ENCODE results near the gene SNX25. TPM values are rescaled to one million over a fixed set of nuclear protein-coding genes. Genes with fewer than 3 reads are reported as not detected.

The SNX25 gene
- total RNA-seq, 1 donor from 2014 or later = 10.9 TPM

- Mint-ChIP-seq H3K9me3 (peaks cover 4% of the 10 kb centered on the region), H3K4me1 (peaks cover 8% of the 10 kb centered on the region), H3K4me3 (no peak overlapping the region), H3K36me3 (peaks cover 6% of the 10 kb centered on the region), H3K27ac (no peak overlapping the region), H3K27me3 (ENCODE audit: low read depth) (no peaks in the 10 kb centered on the region)
- TF ChIP-seq, protein P1, sequence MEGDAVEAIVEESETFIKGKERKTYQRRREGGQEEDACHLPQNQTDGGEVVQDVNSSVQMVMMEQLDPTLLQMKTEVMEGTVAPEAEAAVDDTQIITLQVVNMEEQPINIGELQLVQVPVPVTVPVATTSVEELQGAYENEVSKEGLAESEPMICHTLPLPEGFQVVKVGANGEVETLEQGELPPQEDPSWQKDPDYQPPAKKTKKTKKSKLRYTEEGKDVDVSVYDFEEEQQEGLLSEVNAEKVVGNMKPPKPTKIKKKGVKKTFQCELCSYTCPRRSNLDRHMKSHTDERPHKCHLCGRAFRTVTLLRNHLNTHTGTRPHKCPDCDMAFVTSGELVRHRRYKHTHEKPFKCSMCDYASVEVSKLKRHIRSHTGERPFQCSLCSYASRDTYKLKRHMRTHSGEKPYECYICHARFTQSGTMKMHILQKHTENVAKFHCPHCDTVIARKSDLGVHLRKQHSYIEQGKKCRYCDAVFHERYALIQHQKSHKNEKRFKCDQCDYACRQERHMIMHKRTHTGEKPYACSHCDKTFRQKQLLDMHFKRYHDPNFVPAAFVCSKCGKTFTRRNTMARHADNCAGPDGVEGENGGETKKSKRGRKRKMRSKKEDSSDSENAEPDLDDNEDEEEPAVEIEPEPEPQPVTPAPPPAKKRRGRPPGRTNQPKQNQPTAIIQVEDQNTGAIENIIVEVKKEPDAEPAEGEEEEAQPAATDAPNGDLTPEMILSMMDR (IDR thresholded peaks at IDR 0.05; ENCODE audit: unreplicated experiment) = no peak
- DNase-seq (ENCODE audit: low spot score in 2 of 2, unreplicated experiment in 2 of 2) = no peak
Measured at GRCh38 chr4:185272245-185272644, 62.8 kb downstream of the SNX25 start.

DNA sequence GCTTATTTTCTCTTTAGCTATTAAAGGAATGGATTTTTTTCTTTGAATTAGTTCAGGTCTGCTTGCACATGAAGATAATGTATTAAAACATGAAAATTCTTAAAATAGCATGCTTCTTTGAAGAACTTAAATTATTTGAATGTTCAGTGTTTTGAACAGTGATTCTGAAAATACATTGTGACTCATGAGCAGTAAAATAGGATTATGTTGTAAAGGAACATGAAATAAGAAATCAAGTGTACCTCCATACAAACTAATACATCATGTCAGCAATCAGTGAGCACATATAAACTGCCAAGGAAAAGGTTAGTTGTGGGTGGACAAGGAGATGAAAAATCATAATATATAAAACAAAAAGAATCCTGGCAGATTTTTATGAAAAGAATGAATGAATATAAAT, 66.1 kb downstream of the SNX25 start:
- Mint-ChIP-seq H3K36me3 (peaks cover 4% of the 10 kb centered on the region), H3K9me3 (peaks cover 4% of the 10 kb centered on the region), H3K27me3 (ENCODE audit: low read depth) (no peaks in the 10 kb centered on the region), H3K4me1 (peaks cover 16% of the 10 kb centered on the region), H3K27ac (no peak overlapping the region), H3K4me3 (no peak overlapping the region)
- no peak for DNase-seq (ENCODE audit: low spot score in 2 of 2, unreplicated experiment in 2 of 2)
- TF ChIP-seq, protein P1 (IDR thresholded peaks at IDR 0.05; ENCODE audit: unreplicated experiment) = no peak

- no peak for DNase-seq (ENCODE audit: low spot score in 2 of 2, unreplicated experiment in 2 of 2)
- Mint-ChIP-seq H3K27ac (no peak overlapping the region), H3K9me3 (peaks cover 4% of the 10 kb centered on the region), H3K4me3 (no peak overlapping the region), H3K36me3 (peaks cover 4% of the 10 kb centered on the region), H3K27me3 (ENCODE audit: low read depth) (no peaks in the 10 kb centered on the region), H3K4me1 (peaks cover 21% of the 10 kb centered on the region)
- TF ChIP-seq, protein P1 (IDR thresholded peaks at IDR 0.05; ENCODE audit: unreplicated experiment) = no peak
Measured at GRCh38 chr4:185276036-185276435, 66.6 kb downstream of the SNX25 start.

GRCh38 chr4:185278716-185279115, 69.3 kb downstream of the SNX25 start:
- H3K27me3 Mint-ChIP-seq (ENCODE audit: low read depth) = no peaks in the 10 kb centered on the region
- no peak overlapping the region for H3K27ac Mint-ChIP-seq
- peaks cover 4% of the 10 kb centered on the region for H3K36me3 Mint-ChIP-seq
- H3K9me3 Mint-ChIP-seq = peaks cover 4% of the 10 kb centered on the region
- TF ChIP-seq, protein P1 (IDR thresholded peaks at IDR 0.05; ENCODE audit: unreplicated experiment) = no peak
- H3K4me1 Mint-ChIP-seq = peaks cover 22% of the 10 kb centered on the region
- no peak for DNase-seq (ENCODE audit: low spot score in 2 of 2, unreplicated experiment in 2 of 2)
- no peak overlapping the region for H3K4me3 Mint-ChIP-seq

DNA sequence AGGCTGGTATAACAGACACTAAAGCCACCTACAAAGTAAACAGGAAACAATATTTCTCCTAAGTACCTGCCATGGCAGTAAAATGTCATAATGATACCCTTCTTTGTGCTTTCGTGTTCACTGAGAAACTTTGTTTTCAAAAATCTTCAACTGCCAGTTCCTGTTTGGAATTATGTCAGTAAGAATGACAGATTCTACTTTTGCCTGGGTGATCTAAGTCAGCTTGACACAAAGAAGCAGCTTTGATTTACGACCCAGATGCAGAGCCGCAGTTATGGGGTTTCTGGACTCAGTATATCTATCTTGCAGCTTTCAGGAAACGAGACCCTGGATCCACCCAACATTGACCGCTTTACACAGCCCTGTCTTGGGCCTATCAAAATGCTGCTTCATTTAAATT, 71.2 kb downstream of the SNX25 start:
- no peak for DNase-seq (ENCODE audit: low spot score in 2 of 2, unreplicated experiment in 2 of 2)
- Mint-ChIP-seq H3K27ac (no peak overlapping the region), H3K4me3 (no peak overlapping the region), H3K36me3 (peaks cover 4% of the 10 kb centered on the region), H3K4me1 (peaks cover 20% of the 10 kb centered on the region), H3K27me3 (ENCODE audit: low read depth) (no peaks in the 10 kb centered on the region), H3K9me3 (no peaks in the 10 kb centered on the region)
- TF ChIP-seq, protein P1 (IDR thresholded peaks at IDR 0.05; ENCODE audit: unreplicated experiment) = no peak

GRCh38 chr4:185282968-185283367, 73.6 kb downstream of the SNX25 start:
- Mint-ChIP-seq H3K27me3 (ENCODE audit: low read depth) (no peaks in the 10 kb centered on the region), H3K4me1 (peaks cover 22% of the 10 kb centered on the region), H3K9me3 (no peaks in the 10 kb centered on the region), H3K27ac (no peak overlapping the region), H3K4me3 (no peak overlapping the region), H3K36me3 (no peaks in the 10 kb centered on the region)
- DNase-seq (ENCODE audit: low spot score in 2 of 2, unreplicated experiment in 2 of 2) = no peak
- TF ChIP-seq, protein P1 (IDR thresholded peaks at IDR 0.05; ENCODE audit: unreplicated experiment) = no peak

Data from mesothelial cell of epicardium (in vitro differentiated cells).